HG03378 (cell line): ENCODE results near the gene SMARCD2.
A peak's percentile ranks its signal among the peaks of the same experiment; 100 is the strongest.

Experiments used
- ATAC-seq: cut with Tn5 transposase; IDR thresholded peaks from one replicate; pipeline ENCODE4 v1.9.1; 2021; ENCODE audit warnings: mild to moderate bottlenecking, moderate library complexity; ENCODE audit not compliant: unreplicated experiment

SMARCD2 gene

DNA sequence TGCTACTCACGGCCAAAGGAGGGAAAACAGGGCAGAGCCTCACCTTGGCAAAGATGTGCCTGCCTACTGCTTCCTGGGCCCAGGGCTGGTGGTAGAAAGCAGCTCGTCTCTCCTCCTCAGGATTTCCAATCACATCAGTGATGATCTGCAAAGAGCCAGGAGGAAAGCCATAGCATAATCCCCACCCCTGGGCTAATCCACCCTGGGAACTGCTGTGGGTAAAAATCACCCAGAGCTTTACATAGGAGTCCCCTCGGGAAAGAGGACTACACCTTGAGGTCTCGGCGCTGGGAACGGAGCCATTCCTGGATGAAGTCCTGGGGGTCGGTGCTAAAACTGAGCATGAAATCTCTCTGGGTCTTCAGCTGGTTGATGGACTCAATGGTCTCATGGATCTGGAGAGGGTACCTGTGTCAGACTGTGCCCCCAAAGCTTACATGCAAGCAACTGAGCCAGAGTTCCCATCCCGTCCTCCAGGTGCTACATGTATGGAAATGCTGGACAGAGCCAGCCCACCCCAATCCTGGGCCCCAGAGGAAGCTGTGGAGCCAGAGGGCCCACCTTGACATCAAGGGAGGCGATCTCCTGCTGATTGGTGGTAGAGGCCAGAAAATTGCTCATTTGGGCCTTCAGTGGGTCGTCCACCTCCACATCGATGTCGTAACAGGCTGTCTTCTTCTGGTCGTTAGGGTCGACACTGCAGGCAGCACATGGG is 9.3 kb downstream of the SMARCD2 start:
- ATAC-seq, result no peak

DNA sequence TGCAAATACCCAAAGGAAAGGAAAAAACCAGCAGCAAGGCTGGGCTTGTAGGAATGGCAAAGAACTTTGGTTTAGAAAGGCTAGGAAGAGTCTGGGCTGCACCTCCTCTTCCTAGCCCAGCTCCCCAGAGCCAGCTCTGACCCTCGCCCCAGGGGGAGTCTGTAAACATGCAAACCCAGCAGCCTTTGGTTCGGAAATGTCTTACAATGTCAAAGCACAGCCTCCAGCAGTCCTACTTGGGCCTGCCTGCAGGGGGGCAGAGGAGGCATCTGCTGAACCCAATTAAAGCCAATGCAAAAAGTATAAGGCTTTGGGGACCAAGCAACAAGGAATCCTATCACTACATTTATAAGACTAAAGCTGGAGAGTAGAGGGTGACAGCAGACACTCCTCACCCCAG is 10.0 kb downstream of the SMARCD2 start:
- ATAC-seq, result no peak

DNA sequence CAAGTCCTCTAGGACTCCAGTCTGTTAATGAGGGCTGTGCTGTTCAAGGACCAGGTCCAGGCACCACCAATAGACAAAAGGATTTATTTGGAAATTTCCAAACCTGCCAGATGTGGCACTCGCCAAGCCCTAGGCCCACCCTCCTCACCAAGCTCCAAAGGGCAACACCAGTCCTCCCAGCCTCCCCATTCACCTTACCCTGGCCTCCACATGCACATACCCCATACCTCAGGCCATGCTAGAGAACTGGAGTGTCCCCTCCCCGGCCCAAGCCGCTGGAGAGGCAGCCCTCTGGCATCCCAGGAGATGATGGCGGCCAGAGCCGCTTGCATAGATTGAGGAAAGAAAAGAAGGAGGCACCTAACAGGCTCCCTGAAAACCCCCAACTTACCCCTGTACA is 10.5 kb downstream of the SMARCD2 start:
- no peak for ATAC-seq

DNA sequence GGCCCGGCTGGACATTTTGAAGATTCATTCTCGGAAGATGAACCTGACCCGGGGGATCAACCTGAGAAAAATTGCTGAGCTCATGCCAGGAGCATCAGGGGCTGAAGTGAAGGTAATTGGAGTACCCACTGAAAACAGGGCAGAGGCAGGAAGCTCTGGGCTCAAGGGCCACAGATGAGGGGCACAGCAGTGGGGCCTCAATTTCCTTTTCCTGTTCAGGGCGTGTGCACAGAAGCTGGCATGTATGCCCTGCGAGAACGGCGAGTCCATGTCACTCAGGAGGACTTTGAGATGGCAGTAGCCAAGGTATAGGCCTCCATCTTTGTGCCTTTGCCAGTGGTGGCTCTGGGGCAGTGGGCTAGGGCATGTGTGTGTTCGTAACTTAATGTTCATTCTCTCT is 11.0 kb downstream of the SMARCD2 start:
- no peak for ATAC-seq

DNA sequence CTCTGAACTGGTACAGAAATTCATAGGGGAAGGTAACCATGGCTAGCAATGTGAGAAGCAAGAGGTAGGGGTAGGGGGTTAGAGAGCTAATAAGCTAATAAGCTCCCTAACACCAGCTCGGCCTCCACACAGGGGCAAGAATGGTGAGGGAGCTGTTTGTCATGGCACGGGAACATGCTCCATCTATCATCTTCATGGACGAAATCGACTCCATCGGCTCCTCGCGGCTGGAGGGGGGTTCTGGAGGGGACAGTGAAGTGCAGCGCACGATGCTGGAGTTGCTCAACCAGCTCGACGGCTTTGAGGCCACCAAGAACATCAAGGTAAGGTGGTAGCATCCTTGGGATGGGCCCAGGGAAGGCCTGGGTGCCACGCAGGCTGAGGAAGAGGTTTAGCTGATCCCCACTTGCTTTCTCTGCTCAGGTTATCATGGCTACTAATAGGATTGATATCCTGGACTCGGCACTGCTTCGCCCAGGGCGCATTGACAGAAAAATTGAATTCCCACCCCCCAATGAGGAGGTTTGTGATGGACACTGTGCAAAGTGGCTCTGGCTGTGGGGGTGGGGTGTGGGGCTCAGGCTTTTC is 11.5 kb downstream of the SMARCD2 start:
- no peak for ATAC-seq

DNA sequence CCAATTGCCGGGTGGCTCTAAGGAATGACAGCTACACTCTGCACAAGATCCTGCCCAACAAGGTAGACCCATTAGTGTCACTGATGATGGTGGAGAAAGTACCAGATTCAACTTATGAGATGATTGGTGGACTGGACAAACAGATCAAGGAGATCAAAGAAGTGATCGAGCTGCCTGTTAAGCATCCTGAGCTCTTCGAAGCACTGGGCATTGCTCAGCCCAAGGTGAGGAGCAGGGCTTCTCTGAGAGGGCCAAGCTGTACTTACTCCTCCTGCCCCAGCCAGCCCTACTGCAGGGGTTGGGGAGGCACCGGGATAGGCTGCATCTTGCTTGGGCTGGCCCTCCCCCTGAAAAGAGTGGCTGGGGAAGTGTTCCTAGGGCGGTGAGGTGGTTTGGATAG is 12.2 kb downstream of the SMARCD2 start:
- no peak for ATAC-seq

DNA sequence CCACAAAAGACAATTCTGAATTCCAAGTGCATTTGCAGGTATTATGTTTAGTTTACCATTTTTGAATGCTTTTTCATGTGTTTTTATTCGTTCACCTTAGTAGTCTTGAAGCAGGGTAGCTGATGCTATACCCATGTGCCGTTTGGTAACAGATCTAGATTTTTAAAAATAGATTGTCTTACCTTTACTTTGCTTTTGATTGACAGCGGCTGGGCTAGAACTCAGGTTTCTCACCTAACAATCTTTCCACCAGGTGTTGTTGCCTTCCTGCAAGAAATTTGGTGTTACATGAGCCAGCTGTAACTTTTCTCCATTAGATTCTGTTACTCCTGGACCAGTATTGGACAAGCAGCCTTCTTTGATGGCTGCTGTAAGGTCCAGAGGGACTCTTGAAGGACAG is 13.5 kb downstream of the SMARCD2 start:
- no peak for ATAC-seq

DNA sequence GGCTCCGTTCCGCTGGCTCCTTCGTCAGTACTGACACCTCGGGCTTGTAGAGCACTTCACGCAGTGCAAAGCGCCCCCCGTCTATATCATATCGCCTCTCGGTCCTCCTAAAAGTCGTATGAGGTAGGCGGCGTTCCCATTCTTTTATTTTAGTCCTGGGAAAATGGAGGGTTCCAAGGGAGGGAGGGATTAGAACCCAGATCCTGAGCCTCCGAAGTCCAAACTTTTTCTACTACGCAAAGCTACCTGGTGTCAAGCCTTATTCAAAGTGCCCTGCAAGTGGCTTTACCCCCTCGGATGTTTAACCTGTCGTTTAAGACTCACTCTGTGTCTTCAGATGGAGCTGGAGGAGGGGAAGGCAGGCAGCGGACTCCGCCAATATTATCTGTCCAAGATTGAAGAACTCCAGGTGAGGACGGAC is 14.7 kb downstream of the SMARCD2 start:
- no peak for ATAC-seq

DNA sequence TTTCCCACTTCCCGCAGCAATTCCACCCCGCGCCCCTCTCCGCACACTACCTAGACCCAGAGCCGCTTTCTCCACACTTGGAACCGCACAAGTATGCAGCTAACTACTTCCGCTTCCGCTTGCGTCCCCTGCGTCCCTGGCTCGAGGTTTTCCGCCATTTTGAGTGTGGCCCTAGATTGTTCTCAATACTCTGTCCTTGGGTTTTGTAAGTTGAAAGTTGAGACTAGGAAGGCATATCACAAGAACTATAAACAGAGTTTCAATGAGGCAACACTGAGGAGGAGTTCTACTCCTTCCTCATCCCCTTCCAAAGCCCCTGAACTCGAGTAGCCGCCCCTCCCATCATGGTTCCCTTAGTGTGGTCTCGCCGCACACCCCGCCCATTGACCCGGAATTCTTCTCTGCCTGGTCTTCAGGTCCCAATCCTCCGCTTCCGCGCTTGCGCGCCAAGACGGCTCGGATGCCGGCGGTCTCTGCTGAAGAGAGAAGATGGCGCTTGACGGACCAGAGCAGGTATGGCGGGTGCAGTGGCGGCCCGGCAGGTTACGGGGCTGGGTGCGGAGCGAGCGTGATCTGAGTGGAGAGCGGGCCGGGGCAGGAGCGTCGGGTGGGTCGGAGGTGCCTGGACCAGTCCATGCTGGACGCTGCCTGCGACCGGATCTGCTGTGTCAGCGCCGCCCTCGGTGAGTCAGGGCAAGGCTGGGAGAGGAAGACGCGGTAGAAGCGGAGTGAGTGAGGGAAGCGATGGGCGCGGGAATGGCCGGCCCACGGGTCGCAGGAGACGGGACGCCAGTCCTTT is 15.3 kb downstream of the SMARCD2 start, which contains the start of the genes FTSJ3 and PSMC5:
TSS of gene FTSJ3 (minus strand) at position 662 of the 799 bp plus-strand sequence. CDS start 761 bp downstream, outside the sequence.
TSS of gene PSMC5 (plus strand) at position 430 of the 799 bp plus-strand sequence. CDS start at position 490, 60 bp downstream.
- peak; percentile 66 for ATAC-seq

DNA sequence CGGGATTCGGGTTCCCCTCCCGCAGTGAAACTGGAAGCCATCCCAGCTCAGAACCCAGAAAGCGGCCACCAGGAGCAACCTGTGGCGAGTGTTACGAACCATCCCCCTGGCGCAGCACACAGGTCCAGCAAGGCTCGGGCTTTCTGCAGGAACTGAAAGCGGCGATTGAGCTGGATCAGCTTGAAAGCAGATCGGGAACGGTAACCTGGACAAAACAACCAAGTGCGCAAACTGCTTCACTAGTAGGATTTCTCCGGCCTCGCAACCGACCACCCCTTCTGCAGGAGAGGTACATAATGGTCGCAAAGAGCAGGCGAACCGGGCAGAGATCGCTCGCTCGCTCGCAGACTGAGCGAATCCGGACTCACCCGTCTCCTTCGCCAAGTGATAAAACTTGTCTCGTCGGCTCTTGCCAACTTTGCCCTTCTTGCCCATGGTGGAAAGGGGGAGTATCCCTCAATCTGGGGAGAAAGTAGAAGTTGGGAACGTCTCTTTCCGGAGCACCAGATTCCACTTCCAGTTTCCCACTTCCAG is 15.9 kb downstream of the SMARCD2 start:
- ATAC-seq, result no peak

DNA sequence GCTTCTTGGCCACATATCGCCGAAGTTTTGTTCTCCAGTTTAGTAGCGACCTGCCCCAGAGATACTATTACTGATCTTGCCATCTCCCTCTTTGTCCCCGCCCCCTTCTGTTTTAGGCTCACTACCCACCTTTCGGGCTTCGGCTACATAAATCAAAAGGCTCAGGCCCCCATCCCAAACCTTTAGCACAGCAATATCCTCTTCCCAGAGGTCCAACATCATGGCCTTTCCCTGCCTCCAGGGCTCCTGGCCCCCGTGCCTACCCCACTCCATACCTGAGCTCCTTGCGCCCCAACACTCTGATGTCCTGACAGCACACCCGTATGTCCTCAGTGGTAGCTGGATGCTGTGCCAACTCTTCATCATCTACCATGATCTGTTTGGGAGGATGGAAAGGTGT is 18.1 kb downstream of the SMARCD2 start:
- ATAC-seq, result no peak

DNA sequence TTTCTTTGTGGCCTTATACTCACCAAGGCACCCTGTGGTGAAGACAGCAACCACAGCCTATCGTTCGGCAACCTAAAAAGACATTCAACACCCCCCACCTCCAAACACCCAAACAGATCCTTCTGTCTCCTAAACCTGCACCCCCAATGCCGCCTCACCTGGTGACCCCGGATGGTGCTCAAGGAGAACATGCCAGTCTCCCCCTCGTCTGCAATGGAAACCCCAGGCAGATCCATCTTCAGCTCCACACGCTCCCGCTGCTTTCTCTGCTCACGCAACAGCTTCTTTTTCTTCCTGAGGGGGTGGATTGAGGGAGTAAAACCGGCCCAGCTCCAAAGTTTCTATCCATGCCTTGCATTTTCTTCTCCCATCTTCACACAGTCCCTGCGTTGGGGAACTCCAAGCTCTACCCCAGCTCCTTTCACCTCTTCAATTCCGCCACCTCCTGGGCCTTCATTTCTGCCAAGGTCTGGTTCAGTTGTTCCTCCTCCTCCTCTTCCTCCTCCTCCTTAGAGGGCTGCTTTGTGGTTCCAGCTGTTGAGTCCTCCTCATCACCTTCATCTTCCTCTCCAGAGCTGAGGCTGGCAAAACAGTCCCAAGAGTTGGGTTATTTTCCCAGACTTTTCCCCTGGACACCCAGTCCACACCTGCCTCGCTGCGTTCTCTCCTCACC is 18.7 kb downstream of the SMARCD2 start:
- ATAC-seq, result no peak

DNA sequence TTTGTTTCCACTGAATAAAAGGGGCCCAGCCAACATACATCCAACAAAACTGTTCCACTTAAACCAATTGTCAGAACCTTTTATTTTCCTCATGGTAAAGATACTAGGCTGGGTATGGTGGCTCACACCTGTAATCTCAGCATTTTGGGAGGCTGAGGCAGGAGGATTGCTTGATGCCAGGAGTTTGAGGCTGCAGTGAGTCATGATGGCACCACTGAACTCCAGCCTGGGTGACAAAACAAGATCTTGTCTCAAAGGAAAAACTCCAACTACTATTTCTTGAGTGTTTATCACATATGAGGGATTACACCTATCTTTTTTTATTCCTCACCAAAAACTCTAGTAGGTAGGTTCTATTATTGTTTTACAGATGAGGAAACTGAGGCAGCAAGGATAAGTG is 19.9 kb downstream of the SMARCD2 start:
- no peak for ATAC-seq

DNA sequence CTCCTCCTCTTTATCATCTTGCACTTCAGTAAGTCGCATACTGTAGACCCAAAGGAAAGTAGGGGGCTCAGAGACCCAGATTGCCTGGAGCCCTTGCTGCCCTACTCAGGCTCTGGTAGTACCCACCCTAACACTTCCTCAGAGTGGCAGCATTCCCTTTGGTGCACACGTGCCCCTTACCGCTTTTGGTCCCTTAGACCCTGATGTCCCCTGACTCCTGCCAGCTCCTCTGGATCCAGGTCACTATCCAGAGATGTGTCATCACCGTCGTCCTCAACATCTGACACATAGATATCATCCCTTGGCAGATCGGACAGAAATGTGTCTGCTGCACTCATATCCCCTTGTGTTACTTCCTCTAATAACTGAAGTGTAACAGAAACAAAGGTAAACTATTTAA is 20.7 kb downstream of the SMARCD2 start:
- ATAC-seq, result no peak

DNA sequence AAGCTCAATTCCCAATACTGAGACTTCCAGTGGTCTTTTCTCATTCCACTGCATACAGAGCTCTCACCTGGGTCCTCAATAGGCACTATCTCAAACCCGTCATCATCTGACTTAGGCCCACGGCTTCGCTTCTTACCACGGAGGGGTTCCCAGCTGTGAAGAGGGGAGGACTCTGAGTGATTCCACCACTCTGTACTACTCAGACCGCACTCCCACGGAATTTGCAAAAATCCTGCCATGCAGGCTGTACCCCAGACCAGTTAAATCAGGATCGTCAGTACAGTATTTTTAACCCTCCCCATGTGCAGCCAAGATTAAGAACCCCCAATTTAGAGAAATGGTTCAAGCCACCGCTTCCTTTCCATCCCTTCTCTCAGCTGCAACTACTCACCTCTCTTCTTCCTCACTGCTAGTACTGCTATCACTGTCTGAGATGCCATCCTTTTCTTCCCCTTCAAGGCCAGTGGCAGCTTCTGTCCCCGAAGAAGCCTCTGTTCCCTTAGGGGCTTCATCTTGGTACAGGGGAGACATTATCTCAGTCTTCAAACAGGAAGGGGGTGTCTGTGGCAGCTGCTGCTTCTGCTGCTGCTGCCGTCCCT is 21.4 kb downstream of the SMARCD2 start:
- ATAC-seq, result no peak

DNA sequence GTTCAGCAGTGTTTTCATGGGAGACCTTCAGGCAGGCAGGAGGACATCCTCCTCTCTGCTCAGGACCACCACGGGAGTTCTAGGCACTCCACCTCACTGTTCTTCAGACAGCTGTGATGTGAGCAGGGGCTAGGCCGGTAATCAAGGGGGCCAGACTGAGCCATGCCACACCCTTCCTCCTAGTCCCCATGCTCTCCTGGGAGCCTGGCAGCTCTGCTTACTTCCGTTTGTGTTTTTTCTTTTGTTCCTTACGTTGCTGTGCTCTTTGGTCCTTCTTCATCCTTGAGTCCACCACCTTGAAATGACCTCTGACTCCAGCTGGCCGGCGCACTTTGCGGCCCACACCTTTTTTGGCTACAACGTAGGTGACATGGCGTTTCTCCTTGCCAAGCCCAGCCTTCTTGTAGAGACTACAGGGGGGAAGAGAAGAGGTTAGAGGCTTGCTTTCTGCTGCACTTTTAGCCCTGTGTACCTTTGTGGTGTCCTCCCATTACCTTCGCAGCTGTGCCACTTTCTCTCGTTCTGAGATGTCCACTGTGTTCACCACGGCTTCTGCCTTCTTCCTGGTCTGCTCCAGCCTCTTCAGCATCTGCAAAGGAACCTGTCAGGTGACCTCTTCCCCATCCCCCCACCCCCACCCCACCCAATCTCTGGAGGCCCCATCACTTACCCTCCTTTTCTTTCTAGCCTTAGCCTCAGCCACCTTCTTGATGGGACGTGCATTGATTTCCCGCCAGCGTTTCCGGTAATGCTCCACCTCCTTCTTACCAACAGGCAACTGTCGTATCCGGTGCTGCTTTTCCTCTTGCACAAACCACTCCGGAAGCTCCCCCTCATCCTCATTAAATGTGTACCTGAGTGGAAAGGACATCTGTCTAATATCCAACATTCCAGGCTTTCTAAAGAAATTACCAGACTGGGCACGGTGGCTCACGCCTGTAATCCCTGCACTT is 22.6 kb downstream of the SMARCD2 start:
- no peak for ATAC-seq

DNA sequence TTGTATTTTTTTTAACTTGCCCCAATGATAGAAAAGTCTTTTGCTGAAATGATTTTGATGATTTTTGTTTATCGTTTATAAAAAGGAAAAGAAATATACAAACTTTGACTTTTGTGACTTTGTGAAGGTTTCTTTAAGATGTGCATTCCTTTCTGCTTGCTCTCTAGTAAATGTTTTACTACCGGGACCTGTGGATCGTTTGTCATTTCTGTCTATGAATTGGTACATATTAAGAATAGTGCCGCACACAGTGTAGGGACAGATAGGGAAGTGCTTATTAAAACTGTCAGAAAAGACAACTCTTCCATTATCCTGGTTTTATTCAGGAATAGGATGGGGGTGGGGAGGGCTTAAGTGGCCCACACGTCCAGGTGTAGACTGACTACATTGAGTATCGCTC is 23.4 kb downstream of the SMARCD2 start:
- ATAC-seq, result no peak

DNA sequence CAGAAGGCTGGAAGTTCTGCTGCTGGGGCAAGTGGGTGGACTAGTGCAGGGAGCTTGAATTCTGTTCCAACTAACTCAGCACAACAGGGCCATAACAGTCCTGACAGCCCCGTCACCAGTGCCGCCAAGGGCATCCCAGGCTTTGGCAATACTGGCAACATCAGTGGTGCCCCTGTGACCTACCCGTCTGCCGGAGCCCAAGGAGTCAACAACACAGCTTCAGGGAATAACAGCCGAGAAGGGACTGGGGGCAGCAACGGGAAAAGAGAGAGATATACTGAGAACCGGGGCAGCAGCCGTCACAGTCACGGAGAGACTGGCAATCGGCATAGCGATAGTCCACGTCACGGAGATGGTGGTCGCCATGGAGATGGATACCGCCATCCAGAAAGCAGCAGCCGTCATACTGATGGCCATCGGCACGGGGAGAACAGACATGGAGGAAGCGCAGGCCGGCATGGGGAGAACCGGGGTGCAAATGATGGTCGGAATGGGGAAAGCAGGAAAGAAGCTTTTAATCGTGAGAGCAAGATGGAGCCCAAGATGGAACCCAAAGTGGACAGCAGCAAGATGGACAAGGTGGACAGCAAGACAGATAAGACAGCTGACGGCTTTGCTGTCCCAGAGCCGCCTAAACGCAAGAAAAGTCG is 24.6 kb downstream of the SMARCD2 start:
- ATAC-seq, result no peak

DNA sequence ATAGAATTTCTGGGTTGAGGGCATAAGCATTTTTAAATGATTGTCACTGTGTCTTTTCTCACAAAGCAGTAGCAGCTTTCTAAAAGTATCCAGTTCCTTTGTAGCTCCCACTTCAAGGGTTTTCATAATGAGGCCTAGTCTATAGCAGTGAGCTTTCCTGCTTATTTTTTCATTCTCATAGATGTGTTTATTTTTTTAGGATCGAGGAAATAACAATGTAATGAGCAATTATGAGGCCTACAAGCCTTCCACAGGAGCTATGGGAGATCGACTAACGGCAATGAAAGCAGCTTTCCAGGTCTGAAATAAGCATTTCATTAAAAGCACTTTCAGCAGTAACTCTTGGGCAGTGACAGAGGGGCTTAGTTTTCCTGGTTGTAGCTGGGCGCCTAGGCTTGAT is 25.8 kb downstream of the SMARCD2 start:
- ATAC-seq, result no peak
